Kidney (tissue), 14 donors: ENCODE data around the gene DLX3. TPM values are rescaled to one million over a fixed set of nuclear protein-coding genes. Genes with fewer than 3 reads are reported as not detected.

Experiments used
- DNase-seq, 5 donors: peaks; one replicate each; pipeline ENCODE4 v3.0.0-alpha.2; 2013 to 2020
- FAIRE-seq: peaks from 2 replicates; lab custom pipeline; 2012; peaks lifted over from hg19 to GRCh38; lab: Jason Lieb, UNC
- H3K27ac ChIP-seq, 2 donors: one replicate each; pipeline ENCODE4 v1.7.0; 2013; ENCODE audit warnings: low read depth in 2 of 2, low read length in 2 of 2, inconsistent platforms in 1 of 2
- H3K27me3 ChIP-seq: one replicate; pipeline ENCODE4 v1.7.1; 2013; ENCODE audit warnings: low read length, inconsistent platforms; ENCODE audit not compliant: control insufficient read depth, insufficient read depth
- H3K36me3 ChIP-seq, 3 donors: one replicate each; pipeline versions ENCODE4 v1.7.0 to v1.7.1; 2013; ENCODE audit warnings: low read length in 3 of 3, control low read depth in 1 of 3, inconsistent platforms in 1 of 3; ENCODE audit not compliant: insufficient read depth in 3 of 3, control insufficient read depth in 2 of 3
- H3K4me1 ChIP-seq, 3 donors: one replicate each; pipeline versions ENCODE4 v1.7.0 to v1.7.1; 2013; ENCODE audit warnings: low read length in 3 of 3, inconsistent platforms in 1 of 3, low read depth in 1 of 3; ENCODE audit not compliant: control insufficient read depth in 2 of 3, insufficient read depth in 2 of 3
- H3K4me3 ChIP-seq, 3 donors: one replicate each; pipeline versions ENCODE4 v1.7.0 to v1.8.1; 2013; ENCODE audit warnings: low read length in 3 of 3, control low read depth in 1 of 3, inconsistent platforms in 1 of 3
- H3K9ac ChIP-seq, 3 donors: one replicate each; pipeline versions ENCODE4 v1.7.0 to v1.7.1; 2013; ENCODE audit warnings: low read length in 3 of 3, control low read depth in 1 of 3, inconsistent platforms in 1 of 3
- H3K9me3 ChIP-seq, 3 donors: one replicate each; pipeline versions ENCODE4 v1.7.0 to v1.7.1; 2013; ENCODE audit warnings: low read length in 3 of 3, control low read depth in 1 of 3, inconsistent platforms in 1 of 3; ENCODE audit not compliant: control insufficient read depth in 2 of 3, insufficient read depth in 1 of 3
- CTCF ChIP-seq: IDR thresholded peaks from 3 replicates; pipeline ENCODE4 v1.5.1; 2012; ENCODE audit warnings: mild to moderate bottlenecking, moderate library complexity, borderline replicate concordance; ENCODE audit not compliant: insufficient read depth; ENCODE audit errors: extremely low read depth
- intact Hi-C: fragments of 100-400 bp; cut with DNase I; formaldehyde crosslinking; loops from one replicate; pipeline ENCODE4 v1.11.1; 2022
- polyA plus RNA-seq: library from polyadenylated mRNA; stranded (reverse); fragments of 350-450 nt; fragmentation: Illumina TruSeq; extraction: RNeasy Lipid Tissue Mini Kit (QIAGEN cat#74804); gene quantifications from one replicate; pipeline ENCODE4 v1.2.3, GENCODE V29; 2014; ENCODE audit warnings: low read depth, low replicate concordance; ENCODE audit not compliant: insufficient read depth
- total RNA-seq: library from RNA; stranded (reverse); fragmentation: NEBNext Ultra II Directional; extraction: Animal tissue kit (Norgen Biotek cat#: 25700); gene quantifications from one replicate; pipeline ENCODE4 v1.2.1, GENCODE V29; 2021
- donor health status: control.
- donor health status: control.
- donor health status: control.
- donor health status: control.
- donor health status: control.
- donor health status: DM: yes; HTN: yes; CAD: no.
- donor health status: Normal renal cell carcinoma (clear cell type).

The DLX3 gene
- total and polyA plus RNA-seq, 2 donors from 2014 or later: 0.41 to 0.47 TPM

- Histone ChIP-seq H3K9ac (no peak overlapping the region), H3K27me3 (peaks cover 26% of the 10 kb centered on the region), H3K27ac (no peak overlapping the region), H3K36me3 (no peaks in the 10 kb centered on the region), H3K4me1 (peaks cover 0 to 13% (median 0%) of the 10 kb centered on the region in 3 donors), H3K4me3 (no peak overlapping the region), H3K9me3 (peaks cover 0 to 2% (median 0%) of the 10 kb centered on the region in 3 donors)
- DNase-seq (peak in 1 of 5 donors; percentile 19), FAIRE-seq (no peak)
- intact Hi-C loops: loop anchor here (10.0 kb wide), 1 partner anchor 426 kb away; no protein-coding TSS in a partner anchor
- no peak for TF ChIP-seq CTCF
Measured at GRCh38 chr17:49990331-49990730, 4.7 kb downstream of the DLX3 start.

- Histone ChIP-seq H3K36me3 (no peaks in the 10 kb centered on the region), H3K4me3 (no peak overlapping the region), H3K27me3 (peaks cover 19% of the 10 kb centered on the region), H3K27ac (no peak overlapping the region), H3K9me3 (peaks cover 0 to 2% (median 0%) of the 10 kb centered on the region in 3 donors), H3K9ac (no peak overlapping the region), H3K4me1 (peaks cover 0 to 8% (median 0%) of the 10 kb centered on the region in 3 donors)
- DNase-seq: no peak
- TF ChIP-seq CTCF: no peak
- FAIRE-seq: no peak
- intact Hi-C loops: no loop called here
Measured at GRCh38 chr17:49989518-49989880, 5.5 kb downstream of the DLX3 start.

GRCh38 chr17:49987681-49988441 is 7.2 kb downstream of the DLX3 start:
- no peak for TF ChIP-seq CTCF
- no peak for FAIRE-seq
- peaks cover 0 to 2% (median 0%) of the 10 kb centered on the region in 3 donors for H3K4me1 ChIP-seq
- no peaks in the 10 kb centered on the region for H3K36me3 ChIP-seq
- peak; percentile 61 to 76 (median 69) for DNase-seq
- intact Hi-C loops: no loop called here
- H3K9ac ChIP-seq: no peak overlapping the region
- H3K27ac ChIP-seq: no peak overlapping the region
- peaks cover 9% of the 10 kb centered on the region for H3K27me3 ChIP-seq
- no peak overlapping the region for H3K4me3 ChIP-seq
- H3K9me3 ChIP-seq: peaks cover 0 to under 1% (median 0%) of the 10 kb centered on the region in 3 donors
